HepG2 (cell line): ENCODE data around the gene ZNF628. TPM values are rescaled to one million over a fixed set of nuclear protein-coding genes. Genes with fewer than 3 reads are reported as not detected.
A peak's percentile ranks its signal among the peaks of the same experiment; 100 is the strongest.

Experiments
- ARNTL ChIP-seq: sonication (generic); formaldehyde crosslinking; IDR thresholded peaks from 2 replicates; pipeline ENCODE4 v1.4.0; 2020; ENCODE audit warnings: mild to moderate bottlenecking, missing genetic modification reagents
- CBX2 ChIP-seq, 2 experiments: fragments of 200-600 bp in 1 of 2; sonication (generic); formaldehyde crosslinking in 1 of 2; IDR thresholded peaks; 2 replicates each; pipeline versions ENCODE4 v1.7.0 to v1.8.1; 2018 to 2022; ENCODE audit warnings: low read depth in 2 of 2, low read length in 1 of 2, mild to moderate bottlenecking in 1 of 2, missing genetic modification reagents in 1 of 2
- HOXD1 ChIP-seq: sonication (generic); formaldehyde crosslinking; IDR thresholded peaks from 2 replicates; pipeline ENCODE4 v1.5.0; 2020; ENCODE audit warnings: missing genetic modification reagents
- ISX ChIP-seq: sonication (generic); formaldehyde crosslinking; conservative IDR thresholded peaks from 2 replicates; pipeline ENCODE4 v1.5.0; 2020; ENCODE audit warnings: missing genetic modification reagents
- KDM6A ChIP-seq: IDR thresholded peaks from 2 replicates; pipeline ENCODE4 v1.6.1; 2016; ENCODE audit warnings: low read depth
- KIAA2018 ChIP-seq: sonication (generic); formaldehyde crosslinking; IDR thresholded peaks from 2 replicates; pipeline ENCODE4 v1.5.0; 2020; ENCODE audit warnings: mild to moderate bottlenecking, missing genetic modification reagents, borderline replicate concordance
- KLF12 ChIP-seq: sonication (generic); formaldehyde crosslinking; IDR thresholded peaks from 2 replicates; pipeline ENCODE4 v1.4.0; 2020; ENCODE audit warnings: missing genetic modification reagents, borderline replicate concordance
- MED1 ChIP-seq: sonication (generic); formaldehyde crosslinking; IDR thresholded peaks from 2 replicates; pipeline ENCODE4 v1.4.0; 2020; ENCODE audit warnings: missing genetic modification reagents
- NCOR1 ChIP-seq: fragments of 200-600 bp; sonication (generic); IDR thresholded peaks from 2 replicates; pipeline ENCODE4 v1.7.0; 2017; ENCODE audit warnings: antibody characterized with exemption, low read length, borderline replicate concordance
- NFATC3 ChIP-seq: sonication (generic); formaldehyde crosslinking; IDR thresholded peaks from 2 replicates; pipeline ENCODE4 v1.5.1; 2020; ENCODE audit warnings: mild to moderate bottlenecking, missing genetic modification reagents
- NR2F6 ChIP-seq, 2 experiments: IDR thresholded peaks; 2 replicates each; pipeline ENCODE4 v1.6.1; 2016; ENCODE audit warnings: antibody characterized with exemption in 1 of 2, mild to moderate bottlenecking in 1 of 2
- RAD51 ChIP-seq: fragments of 450-650 bp; IDR thresholded peaks from 2 replicates; pipeline ENCODE4 v1.6.1; 2016; ENCODE audit warnings: borderline replicate concordance
- SNRNP70 ChIP-seq: fragments of 200-400 bp; formaldehyde crosslinking; IDR thresholded peaks from 2 replicates; pipeline ENCODE4 v1.6.1; 2017; ENCODE audit warnings: mild to moderate bottlenecking, low read depth, low read length, moderate library complexity
- TCF7L2 ChIP-seq: IDR thresholded peaks from 2 replicates; pipeline ENCODE4 v1.6.1; 2011; ENCODE audit warnings: mild to moderate bottlenecking, low read depth, low read length, moderate library complexity
- ZNF24 ChIP-seq: fragments of 450-650 bp; IDR thresholded peaks from 2 replicates; pipeline ENCODE4 v1.6.1; 2017; ENCODE audit warnings: antibody characterized with exemption, mild to moderate bottlenecking
- ZNF790 ChIP-seq: sonication (generic); formaldehyde crosslinking; IDR thresholded peaks from 2 replicates; pipeline ENCODE4 v1.8.0; 2022; ENCODE audit warnings: missing genetic modification reagents, mild to moderate bottlenecking, borderline replicate concordance
- ZNF792 ChIP-seq: IDR thresholded peaks from 2 replicates; pipeline ENCODE4 v1.6.1; 2016
- ZNF850 ChIP-seq: sonication (generic); formaldehyde crosslinking; conservative IDR thresholded peaks from 2 replicates; pipeline ENCODE4 v1.9.0; 2021; ENCODE audit warnings: mild to moderate bottlenecking, missing genetic modification reagents
- polyA plus RNA-seq, 8 experiments: library from polyadenylated mRNA; depleted of rRNA in 3 of 8; stranded (reverse) in 7 of 8; unstranded in 1 of 8; fragments of >200 nt; fragmentation: Illumina TruSeq in 4 of 8; extraction: Trizol in 4 of 8; gene quantifications; 2 replicates each; pipeline versions ENCODE4 v1.2.1 to v1.2.3, GENCODE V29; 2011 to 2016; ENCODE audit warnings: low read depth in 4 of 8, missing spikeins in 1 of 8, mixed read lengths in 1 of 8; ENCODE audit not compliant: insufficient read depth in 1 of 8
- total RNA-seq, 5 experiments: library from RNA; depleted of rRNA; stranded (reverse); fragments of >200 nt; fragmentation: Illumina TruSeq; extraction: Trizol; gene quantifications; 2 replicates each; pipeline ENCODE4 v1.2.3, GENCODE V29; 2016; ENCODE audit warnings: low read depth in 1 of 5
- TF ChIP-seq, protein P1 (sequence below): sonication (generic); formaldehyde crosslinking; IDR thresholded peaks from 2 replicates; pipeline ENCODE4 v1.5.0; 2020; ENCODE audit warnings: mild to moderate bottlenecking, missing genetic modification reagents

The ZNF628 gene
- total and polyA plus RNA-seq, 2 of the 13 experiments (the other 11 are each of a cell fraction or from before 2014, with no cell fraction given) = 0.54 to 1.2 TPM

DNA sequence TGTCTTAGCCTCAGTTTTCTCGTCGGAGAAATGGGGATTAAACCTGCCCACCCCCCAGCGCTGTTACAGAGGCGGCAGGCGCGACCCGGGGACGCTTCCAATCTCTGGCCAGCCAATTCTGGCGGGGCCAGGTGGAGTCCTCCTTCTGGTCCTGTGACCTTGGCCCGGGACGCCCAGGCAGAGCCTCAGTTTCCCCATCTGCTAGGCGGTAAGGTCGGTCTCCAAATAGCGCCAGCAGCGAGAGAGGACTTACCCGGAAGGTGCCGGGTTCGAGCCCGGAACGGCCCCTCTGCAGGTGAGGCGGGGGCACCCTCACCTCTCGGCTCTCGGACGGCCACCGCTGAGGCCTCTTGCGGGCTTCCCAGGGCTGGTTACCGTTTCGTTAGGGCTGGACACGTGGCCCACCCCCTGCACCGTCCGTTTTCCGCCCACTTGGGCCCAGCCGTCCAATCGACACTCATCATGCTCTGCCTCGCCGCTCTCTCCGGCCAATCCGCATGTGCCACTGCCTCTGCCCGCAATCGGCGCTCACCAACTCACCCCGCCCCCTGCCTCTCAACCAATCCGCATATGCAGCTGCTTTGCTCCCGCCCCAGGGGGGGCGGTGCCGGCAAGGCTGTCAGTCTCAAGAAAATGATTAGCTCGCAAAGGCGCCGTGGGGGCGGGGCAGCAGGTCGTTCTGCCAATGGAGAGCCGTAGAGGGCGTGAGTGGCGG, 15.0 kb upstream of the ZNF628 start, which contains the start of gene ISOC2 (continued):
- TF ChIP-seq KLF12 (CRISPR knock-in tag) (peak; percentile 90), ZNF790 (CRISPR knock-in tag) (peak; percentile 27; the same call in 1 of the 2 replicates), ISX (CRISPR knock-in tag) (no peak), ZNF792 (CRISPR knock-in tag) (no peak), ARNTL (CRISPR knock-in tag) (peak; percentile 98), NCOR1 (peak; percentile 37; the same call in 1 of the 2 replicates), RAD51 (peak; percentile 75), NR2F6 (IDR thresholded peaks at IDR 0.05) (peak; percentile 31; the same call in 1 of the 2 replicates), NR2F6 (CRISPR knock-in tag; IDR thresholded peaks at IDR 0.05) (peak; percentile 30; the same call in 1 of the 2 replicates), NFATC3 (CRISPR knock-in tag) (no peak), MED1 (CRISPR knock-in tag) (peak; percentile 74), ZNF24 (peak; percentile 83), ZNF850 (CRISPR knock-in tag) (no peak), KIAA2018 (CRISPR knock-in tag) (peak; percentile 55; the same call in 1 of the 2 replicates), HOXD1 (peak; percentile 23), SNRNP70 (no peak), TCF7L2 (no peak), KDM6A (CRISPR knock-in tag) (no peak), CBX2 (IDR thresholded peaks at IDR 0.05; ENCODE audit: low read depth, low read length) (no peak), CBX2 (CRISPR knock-in tag; IDR thresholded peaks at IDR 0.05; ENCODE audit: low read depth) (no peak)
- TF ChIP-seq, protein P1, sequence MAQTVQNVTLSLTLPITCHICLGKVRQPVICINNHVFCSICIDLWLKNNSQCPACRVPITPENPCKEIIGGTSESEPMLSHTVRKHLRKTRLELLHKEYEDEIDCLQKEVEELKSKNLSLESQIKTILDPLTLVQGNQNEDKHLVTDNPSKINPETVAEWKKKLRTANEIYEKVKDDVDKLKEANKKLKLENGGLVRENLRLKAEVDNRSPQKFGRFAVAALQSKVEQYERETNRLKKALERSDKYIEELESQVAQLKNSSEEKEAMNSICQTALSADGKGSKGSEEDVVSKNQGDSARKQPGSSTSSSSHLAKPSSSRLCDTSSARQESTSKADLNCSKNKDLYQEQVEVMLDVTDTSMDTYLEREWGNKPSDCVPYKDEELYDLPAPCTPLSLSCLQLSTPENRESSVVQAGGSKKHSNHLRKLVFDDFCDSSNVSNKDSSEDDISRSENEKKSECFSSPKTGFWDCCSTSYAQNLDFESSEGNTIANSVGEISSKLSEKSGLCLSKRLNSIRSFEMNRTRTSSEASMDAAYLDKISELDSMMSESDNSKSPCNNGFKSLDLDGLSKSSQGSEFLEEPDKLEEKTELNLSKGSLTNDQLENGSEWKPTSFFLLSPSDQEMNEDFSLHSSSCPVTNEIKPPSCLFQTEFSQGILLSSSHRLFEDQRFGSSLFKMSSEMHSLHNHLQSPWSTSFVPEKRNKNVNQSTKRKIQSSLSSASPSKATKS = no peak
